GM18951 (cell line): ENCODE data around the gene CDH22.

Experiments used
- POLR2A ChIP-seq: IDR thresholded peaks from 4 replicates; pipeline ENCODE4 v1.6.1; 2011; ENCODE audit warnings: mild to moderate bottlenecking; ENCODE audit not compliant: insufficient read length, insufficient read depth; ENCODE audit errors: extremely low read depth
- in situ Hi-C: fragments of 300-500 bp; cut with MboI; formaldehyde crosslinking; loops from one replicate; pipeline ENCODE4 v1.12.0; 2022; ENCODE audit warnings: low sequenced_read_pairs, mixed read lengths, inconsistent platforms; ENCODE audit not compliant: unreplicated experiment

The CDH22 gene, protein sequence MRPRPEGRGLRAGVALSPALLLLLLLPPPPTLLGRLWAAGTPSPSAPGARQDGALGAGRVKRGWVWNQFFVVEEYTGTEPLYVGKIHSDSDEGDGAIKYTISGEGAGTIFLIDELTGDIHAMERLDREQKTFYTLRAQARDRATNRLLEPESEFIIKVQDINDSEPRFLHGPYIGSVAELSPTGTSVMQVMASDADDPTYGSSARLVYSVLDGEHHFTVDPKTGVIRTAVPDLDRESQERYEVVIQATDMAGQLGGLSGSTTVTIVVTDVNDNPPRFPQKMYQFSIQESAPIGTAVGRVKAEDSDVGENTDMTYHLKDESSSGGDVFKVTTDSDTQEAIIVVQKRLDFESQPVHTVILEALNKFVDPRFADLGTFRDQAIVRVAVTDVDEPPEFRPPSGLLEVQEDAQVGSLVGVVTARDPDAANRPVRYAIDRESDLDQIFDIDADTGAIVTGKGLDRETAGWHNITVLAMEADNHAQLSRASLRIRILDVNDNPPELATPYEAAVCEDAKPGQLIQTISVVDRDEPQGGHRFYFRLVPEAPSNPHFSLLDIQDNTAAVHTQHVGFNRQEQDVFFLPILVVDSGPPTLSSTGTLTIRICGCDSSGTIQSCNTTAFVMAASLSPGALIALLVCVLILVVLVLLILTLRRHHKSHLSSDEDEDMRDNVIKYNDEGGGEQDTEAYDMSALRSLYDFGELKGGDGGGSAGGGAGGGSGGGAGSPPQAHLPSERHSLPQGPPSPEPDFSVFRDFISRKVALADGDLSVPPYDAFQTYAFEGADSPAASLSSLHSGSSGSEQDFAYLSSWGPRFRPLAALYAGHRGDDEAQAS

DNA sequence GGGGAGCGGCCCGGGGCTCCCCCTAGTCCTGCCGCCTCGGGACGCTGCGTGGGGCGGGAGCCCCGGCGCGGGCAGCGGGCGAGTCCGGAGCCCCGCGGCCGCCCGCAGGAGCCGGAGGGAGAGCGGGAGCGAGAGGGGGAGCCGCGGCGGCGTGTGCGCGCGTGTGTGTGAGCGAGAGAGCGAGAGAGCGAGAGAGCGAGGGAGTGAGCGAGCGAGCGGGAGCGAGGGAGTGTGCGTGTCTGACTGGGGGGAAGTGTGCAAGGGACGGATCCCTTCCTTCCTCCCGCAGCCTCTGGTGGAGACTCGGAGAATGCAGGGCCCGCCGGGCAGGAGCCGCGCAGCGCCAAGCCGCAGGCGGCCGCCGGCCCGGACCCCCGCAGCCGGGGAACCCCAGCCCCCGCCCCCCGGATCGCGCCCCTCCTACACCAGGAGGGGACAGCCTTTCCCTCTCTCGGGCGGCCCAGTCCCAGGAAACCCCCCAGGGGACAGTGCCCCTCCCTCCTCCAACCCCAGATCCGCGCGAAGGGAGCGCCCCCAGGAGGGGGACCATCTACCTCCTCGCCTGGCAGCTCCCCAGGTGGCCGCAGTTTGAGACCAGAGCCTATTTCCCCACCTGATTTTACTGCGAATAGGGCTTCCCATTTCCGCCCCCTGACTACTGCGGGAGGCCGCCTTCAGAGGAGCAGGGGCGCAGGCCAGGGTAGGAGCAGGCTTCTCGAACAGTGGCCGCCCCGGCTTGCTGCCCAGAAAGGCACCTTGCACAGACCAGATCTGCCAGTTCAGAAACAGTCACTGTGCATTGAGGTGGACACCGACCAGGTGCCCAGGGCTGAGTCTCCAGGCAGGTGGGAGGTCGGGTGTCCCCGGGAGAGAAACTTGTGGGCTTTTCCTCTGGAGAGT, at the start of gene CDH22:
Gene CDH22 (minus strand): TSS at position 241 of the 900 bp plus-strand sequence. CDS start 57,204 bp downstream, outside the sequence.
- in situ Hi-C loops = loop anchor here (10.0 kb wide), 1 partner anchor 136 kb away; no protein-coding TSS in a partner anchor
- TF ChIP-seq POLR2A = no peak

- in situ Hi-C loops = no loop called here
- TF ChIP-seq POLR2A = no peak
Measured at GRCh38 chr20:46357030-46357514, 48.8 kb upstream of the CDH22 start.

DNA sequence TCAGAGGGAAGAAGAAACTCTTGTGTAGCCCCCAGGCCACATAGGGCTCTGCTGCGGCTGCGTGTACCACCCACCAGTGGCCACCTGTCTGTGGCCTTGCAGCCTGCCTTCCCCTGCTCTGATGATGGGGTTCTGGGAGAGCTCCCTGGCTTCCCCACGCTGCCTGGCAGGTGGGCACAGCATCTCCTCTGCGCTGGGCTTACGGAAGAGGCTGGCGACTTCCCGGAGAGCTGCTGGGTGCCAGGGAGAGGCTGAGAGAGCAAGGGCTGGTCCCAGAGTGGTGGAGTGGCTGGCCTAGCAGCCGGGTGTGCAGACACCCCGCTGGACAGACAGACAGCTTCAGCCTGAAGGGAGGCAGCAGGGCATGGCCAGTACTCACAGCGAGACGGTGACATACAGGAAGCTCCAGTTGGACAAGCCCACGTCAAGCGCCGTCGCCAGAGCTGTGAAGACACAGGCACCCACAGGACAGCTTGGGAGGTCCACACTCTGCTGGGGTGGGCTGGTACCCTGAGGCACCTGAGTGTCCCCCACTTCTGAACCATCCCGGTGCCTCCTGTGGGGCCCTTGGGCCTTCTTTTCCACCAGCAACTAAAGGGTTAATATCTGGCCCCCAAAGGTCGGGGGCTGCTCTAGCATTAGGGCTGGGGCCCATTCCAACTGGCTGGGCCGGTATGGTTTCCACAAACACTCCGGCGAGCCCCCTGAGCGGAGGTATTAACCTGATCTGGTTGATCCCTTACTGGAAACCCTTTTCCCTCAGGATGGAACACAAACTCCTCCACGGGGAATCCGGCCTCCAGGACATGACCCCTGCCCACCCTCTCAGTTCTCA, 48.1 kb upstream of the CDH22 start:
- peak; percentile 10 for TF ChIP-seq POLR2A

DNA sequence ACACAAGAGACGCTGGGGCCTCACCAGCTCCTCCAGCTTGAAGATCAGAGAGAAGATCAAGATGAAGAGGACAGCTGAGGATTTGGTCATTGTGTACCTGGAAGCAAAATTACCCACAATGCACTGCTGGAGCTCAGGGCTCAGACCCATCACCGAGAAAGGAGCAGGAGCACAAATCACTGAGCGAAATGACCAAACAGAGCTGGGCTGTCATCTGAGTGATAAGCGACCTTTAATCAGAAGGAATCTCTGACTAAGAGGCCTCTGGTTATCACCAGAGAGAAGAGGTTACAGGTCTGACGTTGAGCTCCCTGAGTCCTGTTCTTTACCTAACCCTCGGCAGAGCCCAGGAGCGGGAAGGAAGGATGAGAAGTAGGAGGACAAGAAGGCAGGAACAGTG, 47.5 kb upstream of the CDH22 start:
- no peak for TF ChIP-seq POLR2A
- in situ Hi-C loops = no loop called here

More for the DNA sequence above, 48.1 kb upstream of the CDH22 start:
- in situ Hi-C loops = no loop called here

DNA sequence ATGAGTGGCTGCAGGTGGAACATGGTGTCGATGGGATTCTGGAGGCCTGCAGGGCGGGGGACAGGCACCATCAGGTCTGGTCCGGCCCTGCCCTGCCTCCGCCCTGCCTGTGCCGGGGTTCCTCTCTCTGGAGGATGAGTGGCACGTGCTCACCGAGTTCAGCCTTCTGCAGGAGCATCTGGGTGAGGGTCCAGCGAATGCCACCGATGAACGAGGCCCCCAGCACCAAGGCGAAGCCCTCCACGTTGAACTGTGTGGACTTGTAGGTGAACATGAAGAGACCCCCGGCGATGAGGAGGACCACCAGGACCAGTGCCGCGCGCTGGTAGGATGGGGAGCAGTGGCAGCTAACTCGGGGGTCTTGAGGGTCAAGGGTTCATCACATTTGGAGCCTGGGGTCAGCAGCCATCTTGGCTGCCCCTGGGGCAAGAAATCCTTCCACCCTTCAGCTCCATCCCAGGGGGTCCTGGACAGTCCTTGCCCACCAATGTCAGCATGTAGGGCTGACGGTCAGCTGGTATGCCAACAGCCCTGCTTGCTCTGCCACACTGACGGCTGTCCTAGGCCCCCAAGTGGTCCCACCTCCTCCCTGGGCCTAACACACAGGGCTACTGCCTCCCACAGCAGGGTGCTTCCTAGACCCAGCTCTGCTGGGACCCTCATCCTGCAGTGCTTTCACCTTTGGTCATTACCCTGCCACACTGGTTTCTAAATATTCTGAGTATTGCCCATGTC, 46.8 kb upstream of the CDH22 start:
- in situ Hi-C loops = no loop called here

GRCh38 chr20:46354207-46354555, 45.9 kb upstream of the CDH22 start:
- in situ Hi-C loops = no loop called here
- no peak for TF ChIP-seq POLR2A

More for the DNA sequence above, 46.8 kb upstream of the CDH22 start:
- TF ChIP-seq POLR2A = no peak

DNA sequence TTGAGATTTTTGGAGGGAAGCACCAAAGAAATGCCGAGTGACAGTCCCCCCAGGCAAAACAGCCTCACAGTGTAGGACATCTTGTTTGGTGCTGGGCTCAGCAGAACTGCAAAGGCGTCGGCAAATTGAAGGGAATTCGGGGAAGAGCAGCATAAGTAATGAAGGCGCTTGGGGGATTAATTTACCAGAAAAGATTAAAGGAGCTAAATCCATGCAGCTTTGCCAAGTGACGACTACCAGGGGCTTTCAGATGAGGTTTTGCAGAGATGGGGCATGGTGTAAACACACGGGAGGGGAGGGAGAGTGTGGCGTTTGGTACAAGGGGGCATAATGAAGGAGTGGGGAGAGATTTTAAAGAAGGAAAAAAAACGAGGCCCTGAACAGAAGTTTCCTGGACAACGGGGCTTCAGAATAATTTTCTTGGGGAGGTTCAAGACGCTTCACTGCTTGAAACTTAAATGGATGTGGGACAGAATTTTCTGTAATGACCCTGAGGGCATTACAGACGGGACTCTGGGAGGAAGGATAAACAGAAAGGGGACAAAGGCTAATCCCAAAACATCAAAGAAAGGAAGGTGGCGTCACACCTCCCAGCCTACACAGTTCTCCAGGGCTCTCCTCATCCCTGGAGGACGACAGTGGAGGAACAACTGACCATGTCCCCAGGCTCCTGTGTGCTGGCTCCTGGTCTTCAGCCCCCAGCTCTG, 45.4 kb upstream of the CDH22 start:
- in situ Hi-C loops = no loop called here
- TF ChIP-seq POLR2A = no peak

DNA sequence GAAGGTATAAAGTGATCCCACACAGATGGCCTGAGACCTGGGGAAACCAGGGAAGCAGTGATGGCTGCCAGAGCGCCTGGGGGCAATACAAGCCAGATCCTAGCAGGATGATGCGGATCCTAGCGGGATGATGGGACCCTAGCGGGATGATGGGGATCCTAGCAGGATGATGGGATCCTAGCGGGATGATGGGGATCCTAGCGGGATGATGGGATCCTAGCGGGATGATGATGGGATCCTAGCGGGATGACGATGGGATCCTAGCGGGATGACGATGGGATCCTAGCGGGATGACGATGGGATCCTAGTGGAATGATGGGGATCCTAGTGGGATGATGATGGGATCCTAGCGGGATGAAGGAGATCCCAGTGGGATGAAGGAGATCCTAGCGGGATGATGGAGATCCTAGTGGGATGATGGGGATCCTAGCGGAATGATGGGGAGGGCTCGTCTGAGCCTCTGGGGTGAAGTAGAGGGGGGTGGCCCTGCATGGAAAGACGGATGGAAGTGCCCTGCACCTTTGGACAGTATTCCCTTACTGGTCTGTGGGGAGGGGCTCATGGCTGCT, 44.2 kb upstream of the CDH22 start:
- in situ Hi-C loops = no loop called here

GRCh38 chr20:46351357-46352058, 43.2 kb upstream of the CDH22 start:
- in situ Hi-C loops = no loop called here
- TF ChIP-seq POLR2A = no peak

More for the DNA sequence above, 44.2 kb upstream of the CDH22 start:
- no peak for TF ChIP-seq POLR2A

GRCh38 chr20:46350986-46351267, 42.6 kb upstream of the CDH22 start:
- no peak for TF ChIP-seq POLR2A
- in situ Hi-C loops = no loop called here
